GM12874 (cell line): Measurements from ENCODE around the gene ZPR1.

Experiments
- CTCF ChIP-seq: IDR thresholded peaks from 2 replicates; pipeline ENCODE4 v1.5.1; 2011; ENCODE audit warnings: low read depth, mild to moderate bottlenecking, control low read depth, low read length, moderate library complexity; ENCODE audit not compliant: insufficient read depth

The ZPR1 gene

GRCh38 chr11:116742104-116742503 lies 45.7 kb downstream of the ZPR1 start:
- TF ChIP-seq CTCF: no peak

DNA sequence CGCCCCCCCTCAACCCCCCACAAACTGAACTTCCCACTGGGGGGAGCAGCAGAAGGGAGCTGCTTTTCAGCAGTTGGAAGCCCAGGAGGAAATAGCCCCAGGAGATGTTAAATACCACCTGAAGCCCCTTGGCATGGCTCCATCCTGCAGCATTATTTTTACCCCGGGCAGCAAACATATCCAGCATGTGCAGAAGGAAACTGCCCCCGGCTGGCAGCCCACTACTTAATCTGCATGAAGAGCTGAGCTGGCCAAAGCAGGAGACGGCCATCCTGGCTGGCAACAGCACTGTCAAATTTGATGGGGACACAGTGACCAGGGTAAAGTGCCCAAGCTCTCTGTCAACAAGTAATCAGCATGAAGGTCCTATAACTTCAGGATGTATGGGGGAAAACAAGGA lies 47.1 kb downstream of the ZPR1 start:
- no peak for TF ChIP-seq CTCF

- TF ChIP-seq CTCF: no peak
These were observed 48.8 kb downstream of the ZPR1 start for GRCh38 chr11:116738975-116739374.

DNA sequence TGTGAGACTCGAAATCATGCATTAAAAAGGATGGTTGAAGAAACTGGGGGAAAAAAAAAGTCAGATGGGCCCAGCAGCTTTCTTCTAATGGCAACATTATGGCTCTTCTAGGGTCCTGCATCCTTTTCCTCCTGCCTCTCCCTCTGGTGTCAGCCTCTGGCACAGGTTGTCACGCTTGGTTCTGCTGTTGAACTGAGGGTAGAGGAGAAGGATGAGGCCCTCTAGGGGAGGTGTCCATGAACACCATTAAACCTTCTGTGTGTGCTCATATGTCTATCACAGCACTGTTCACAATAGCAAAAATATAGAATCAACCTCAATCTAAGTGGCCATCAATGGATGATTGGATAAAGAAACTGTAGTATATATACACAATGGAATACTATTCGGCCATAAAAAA lies 51.1 kb downstream of the ZPR1 start:
- 0 out of 2 replicates have a peak, but pooled peaks have one; percentile 3 for TF ChIP-seq CTCF

DNA sequence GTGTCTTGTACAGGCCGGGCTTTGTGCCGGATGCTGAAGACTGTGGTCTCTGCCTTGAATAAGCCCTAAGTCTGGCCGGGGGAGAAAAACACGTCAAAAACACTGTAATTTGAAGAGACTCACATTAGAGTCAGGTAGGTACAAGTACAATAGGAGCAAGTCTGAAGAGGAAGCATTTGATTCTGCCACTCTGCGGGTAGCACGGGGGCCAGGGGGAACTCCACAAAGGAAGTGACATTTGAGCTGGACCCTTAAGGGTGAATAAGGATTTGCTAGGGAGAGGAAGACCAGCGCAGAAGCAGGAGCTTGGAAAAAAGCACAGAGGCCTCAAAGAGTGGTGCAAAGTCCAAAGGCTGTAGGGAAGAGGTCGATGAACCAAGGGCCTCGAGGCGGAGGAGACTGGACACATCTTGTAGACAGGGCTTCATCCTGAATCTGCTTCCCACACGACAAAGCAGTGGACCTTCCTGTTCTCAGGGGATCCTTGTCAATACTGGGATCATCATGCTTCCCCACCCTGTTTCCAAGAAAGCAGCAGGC lies 53.8 kb downstream of the ZPR1 start:
- no peak for TF ChIP-seq CTCF

- TF ChIP-seq CTCF: no peak
These were observed 54.6 kb downstream of the ZPR1 start for GRCh38 chr11:116733043-116733755.

GRCh38 chr11:116732271-116733042 lies 55.4 kb downstream of the ZPR1 start:
- peak; percentile 96 for TF ChIP-seq CTCF
